PC-9 (cell line): ENCODE results near the gene KIFBP. TPM values are rescaled to one million over a fixed set of nuclear protein-coding genes. Genes with fewer than 3 reads are reported as not detected.
"Not testable (repeated sequence)": the region's sequence is repeated elsewhere in the genome, so short reads cannot be mapped to it uniquely, and the experiment has no call there.

Experiments used
- Bru-seq: library from RNA; stranded (reverse); fragments of 400-500 nt; gene quantifications from one replicate; lab custom pipeline; 2021; lab: Mats Ljungman, UMichigan
- BruChase-seq, 2 experiments: library from RNA; stranded (reverse); fragments of 400-500 nt; gene quantifications; one replicate each; lab custom pipeline; 2021; lab: Mats Ljungman, UMichigan
- BruUV-seq: library from RNA; stranded (reverse); fragments of 400-500 nt; replicated peaks from 2 replicates; lab custom pipeline; 2021; lab: Mats Ljungman, UMichigan
- CTCF ChIA-PET: fragments of 300-600 bp; sonication (Branson Sonifier 250); formaldehyde crosslinking; loops from one replicate; lab custom pipeline; 2022; ENCODE audit warnings: antibody characterized with exemption; lab: Charles Lee
- POLR2A ChIA-PET: fragments of 300-600 bp; sonication (Branson Sonifier 250); formaldehyde crosslinking; loops from one replicate; lab custom pipeline; 2022; ENCODE audit warnings: antibody characterized with exemption; ENCODE audit not compliant: unreplicated experiment; lab: Charles Lee
- DNase-seq, 2 experiments: peaks; one replicate each; pipeline versions ENCODE4 v3.0.0 to v3.0.0-alpha.2; 2015 to 2022; ENCODE audit warnings: mixed read lengths in 1 of 2
- H2AFZ ChIP-seq: fragments of 200-600 bp; sonication (generic); 2 replicates; pipeline ENCODE4 v1.8.1; 2017; ENCODE audit warnings: antibody characterized with exemption
- H3F3A ChIP-seq: fragments of 200-600 bp; sonication (generic); 2 replicates; pipeline ENCODE4 v1.8.1; 2017; ENCODE audit warnings: antibody characterized with exemption, mild to moderate bottlenecking, low read depth; ENCODE audit not compliant: insufficient read depth
- H3K27ac ChIP-seq: fragments of 200-600 bp; sonication (generic); 2 replicates; pipeline ENCODE4 v1.6.1; 2016; ENCODE audit warnings: mixed run types
- H3K27me3 ChIP-seq: fragments of 200-600 bp; sonication (generic); 2 replicates; pipeline ENCODE4 v1.6.1; 2016; ENCODE audit warnings: low read depth, mixed run types; ENCODE audit not compliant: insufficient read depth
- H3K36me3 ChIP-seq: fragments of 200-600 bp; sonication (generic); 2 replicates; pipeline ENCODE4 v1.6.1; 2016; ENCODE audit warnings: low read depth, mixed run types
- H3K4me1 ChIP-seq: fragments of 200-600 bp; sonication (generic); replicated peaks from 2 replicates; pipeline ENCODE4 v1.6.1; 2016; ENCODE audit warnings: mixed run types; ENCODE audit not compliant: insufficient read depth
- H3K4me2 ChIP-seq: fragments of 200-600 bp; sonication (generic); 2 replicates; pipeline ENCODE4 v1.6.1; 2017; ENCODE audit warnings: mixed run types
- H3K4me3 ChIP-seq: fragments of 200-600 bp; sonication (generic); 2 replicates; pipeline ENCODE4 v1.6.1; 2016; ENCODE audit warnings: mixed run types
- H3K79me2 ChIP-seq: fragments of 200-600 bp; sonication (generic); 2 replicates; pipeline ENCODE4 v1.6.1; 2017; ENCODE audit warnings: low read depth, mixed run types
- H3K9me2 ChIP-seq: fragments of 200-600 bp; sonication (generic); 2 replicates; pipeline ENCODE4 v1.8.1; 2017; ENCODE audit warnings: mild to moderate bottlenecking; ENCODE audit not compliant: insufficient read depth
- H3K9me3 ChIP-seq: fragments of 200-600 bp; sonication (generic); 2 replicates; pipeline ENCODE4 v1.8.1; 2016; ENCODE audit warnings: low read depth; ENCODE audit not compliant: insufficient read depth
- H4K20me1 ChIP-seq: fragments of 200-600 bp; sonication (generic); 2 replicates; pipeline ENCODE4 v1.8.1; 2017; ENCODE audit not compliant: insufficient read depth
- CTCF ChIP-seq: fragments of 200-600 bp; sonication (generic); conservative IDR thresholded peaks from 2 replicates; pipeline ENCODE4 v1.6.1; 2017; ENCODE audit warnings: mixed run types, antibody characterized with exemption, mild to moderate bottlenecking, moderate library complexity
- EZH2 ChIP-seq: fragments of 200-600 bp; sonication (generic); IDR thresholded peaks from 2 replicates; pipeline ENCODE4 v1.8.0; 2017; ENCODE audit warnings: antibody characterized with exemption, low read depth
- intact Hi-C: fragments of 100-400 bp; cut with micrococcal nuclease; formaldehyde crosslinking; loops from one replicate; pipeline ENCODE4 v1.10.0; 2022; ENCODE audit not compliant: unreplicated experiment
- long read RNA-seq: library from polyadenylated mRNA; stranded (forward); transcript quantifications from one replicate; pipeline ENCODE4 v2.0.0, GENCODE V29; 2022
- total RNA-seq: library from RNA; stranded (reverse); gene quantifications from 2 replicates; pipeline ENCODE4 v1.2.3, GENCODE V29; 2021

KIFBP gene
- 26.0 and 30.1 TPM in 2 replicates for total RNA-seq
- percentile 77 among the genes with signal in this experiment for Bru-seq, nascent RNA
- percentile 69 among the genes with signal in this experiment for BruChase-seq, experiment 1, labeled RNA remaining after a 2-hour chase
- percentile 80 among the genes with signal in this experiment for BruChase-seq, experiment 2, labeled RNA remaining after a 6-hour chase
- long read RNA-seq, transcript KIF1BP-201 (7 exons, 2,544 nt) = major isoform, 124 of 133 reads
- long read RNA-seq, partial matches to known transcripts = 5 of 133 reads
- long read RNA-seq, other reads (novel, unspliced or antisense) = 1 of 133 reads

- Histone ChIP-seq H3K9me3 (no peaks in the 10 kb centered on the region), H3K9me2 (no peaks in the 10 kb centered on the region), H3K4me2 (peak within 1 kb of the TSS; percentile 76), H3K4me1 (peaks cover 19% of the 10 kb centered on the region), H3K4me3 (peak within 1 kb of the TSS; percentile 84), H3K27ac (0 out of 2 replicates have a peak within 1 kb of the TSS, but pooled peaks have one; percentile 20), H2AFZ (peak within 1 kb of the TSS; percentile 91), H4K20me1 (peaks cover 15% of the 10 kb centered on the region), H3K36me3 (peaks cover 10% of the 10 kb centered on the region; the same call in 1 of the 2 replicates), H3F3A (peaks cover 48% of the 10 kb centered on the region), H3K79me2 (peaks cover 44% of the 10 kb centered on the region), H3K27me3 (no peaks in the 10 kb centered on the region)
- intact Hi-C loops = loop anchor here (1.0 to 5.0 kb wide), 3 partner anchors 136 to 419 kb away; partner anchors contain the start of gene VPS26A
- BruUV-seq = TSS peak; percentile 51
- POLR2A ChIA-PET = interaction anchor here (0.6 kb wide), 1 partner anchor 581 kb away, joined by 3 read pairs; no protein-coding TSS in a partner anchor
- CTCF ChIA-PET = interaction anchor here (0.6 to 0.9 kb wide), 2 partner anchors 166 to 397 kb away, joined by 3 to 4 read pairs; no protein-coding TSS in a partner anchor
- TF ChIP-seq CTCF (peak; percentile 62; the same call in 1 of the 2 replicates), EZH2 (no peak)
- DNase-seq = peak; percentile 94 to 97
Measured at GRCh38 chr10:68988530-68989316, at the start of gene KIFBP. TSS of gene KIFBP (plus strand) at chr10:68988803. CDS start at chr10:68988833, 30 bp downstream.

- ChIA-PET CTCF (no interaction called here), POLR2A (interaction anchor here (0.6 kb wide), 1 partner anchor 437 kb away, joined by 4 read pairs; no protein-coding TSS in a partner anchor)
- Histone ChIP-seq H3K4me3 (no peak overlapping the region), H3K27me3 (no peaks in the 10 kb centered on the region), H3K36me3 (peaks cover 19% of the 10 kb centered on the region), H3K9me3 (no peaks in the 10 kb centered on the region), H2AFZ (no peak overlapping the region), H3F3A (0 out of 2 replicates have a peak, but pooled peaks cover 4% of the 10 kb centered on the region), H3K4me1 (no peaks in the 10 kb centered on the region), H3K27ac (no peak overlapping the region), H3K4me2 (no peak overlapping the region), H3K9me2 (no peaks in the 10 kb centered on the region), H3K79me2 (no peaks in the 10 kb centered on the region), H4K20me1 (no peaks in the 10 kb centered on the region; the same call in 1 of the 2 replicates)
- no peak for DNase-seq
- TF ChIP-seq CTCF (no peak), EZH2 (no peak)
- BruUV-seq = no TSS peak
- intact Hi-C loops = no loop called here
Measured at GRCh38 chr10:68938884-68939283, 49.7 kb upstream of the KIFBP start.

- H3F3A ChIP-seq, POLR2A ChIA-PET, H4K20me1 ChIP-seq, DNase-seq, H3K9me3 ChIP-seq, H3K4me3 ChIP-seq, H3K4me2 ChIP-seq, H3K9me2 ChIP-seq, BruUV-seq, intact Hi-C loops, H3K27ac ChIP-seq, H3K4me1 ChIP-seq, CTCF ChIA-PET, H3K79me2 ChIP-seq, H2AFZ ChIP-seq, H3K27me3 ChIP-seq: not testable (repeated sequence)
- H3K36me3 ChIP-seq = peaks cover 19% of the 10 kb centered on the region
Measured at GRCh38 chr10:68940917-68941316, 47.7 kb upstream of the KIFBP start.
